A549 (cell line): ENCODE data around the gene FBXO22. TPM values are rescaled to one million over a fixed set of nuclear protein-coding genes. Genes with fewer than 3 reads are reported as not detected.

Source experiments
- ATAC-seq, 2 experiments: fragments of 200-7000 bp in 1 of 2; fragments of >200 bp in 1 of 2; cut with Nextera tagmentation in 1 of 2; cut with Tn5 transposase in 1 of 2; 3 replicates each; pipeline versions ENCODE4 v1.8.0 to v1.9.1; 2018 to 2020; ENCODE audit warnings: mild to moderate bottlenecking in 1 of 2, moderate library complexity in 1 of 2
- CTCF ChIA-PET: fragments of 300-600 bp; sonication (Branson Sonifier 250); formaldehyde crosslinking; extraction: SDS; loops from one replicate; lab custom pipeline; 2021; ENCODE audit warnings: antibody characterized with exemption, inconsistent platforms; lab: Yijun Ruan, JAX
- POLR2A ChIA-PET: fragments of 350-600 bp; formaldehyde crosslinking; extraction: SDS; loops from one replicate; lab custom pipeline; 2021; ENCODE audit warnings: antibody characterized with exemption, inconsistent platforms; lab: Yijun Ruan, JAX
- DNase-seq, 2 experiments: peaks; one replicate each; pipeline versions ENCODE4 v3.0.0 to v3.0.0-alpha.2; 2011 to 2016; ENCODE audit warnings: low read depth in 1 of 2, low spot score in 1 of 2
- FAIRE-seq: peaks from 2 replicates; lab custom pipeline; 2011; peaks lifted over from hg19 to GRCh38; lab: Jason Lieb, UNC
- H3K27ac ChIP-seq, 2 experiments: fragments of >200 bp; sonication (Bioruptor Twin); formaldehyde crosslinking; 3 replicates each; pipeline ENCODE4 v1.5.1; 2016 to 2017
- H3K4me1 ChIP-seq: fragments of >200 bp; sonication (Bioruptor Twin); formaldehyde crosslinking; 3 replicates; pipeline ENCODE4 v1.6.1; 2016
- H3K4me2 ChIP-seq: fragments of >200 bp; sonication (Bioruptor Twin); formaldehyde crosslinking; 3 replicates; pipeline ENCODE4 v1.6.1; 2016
- H3K4me3 ChIP-seq: fragments of >200 bp; sonication (Bioruptor Twin); formaldehyde crosslinking; 3 replicates; pipeline ENCODE4 v1.5.1; 2016
- H3K9me3 ChIP-seq: fragments of >200 bp; sonication (Bioruptor Twin); formaldehyde crosslinking; 3 replicates; pipeline ENCODE4 v1.6.1; 2016
- CBX2 ChIP-seq: fragments of 200-600 bp; sonication (generic); IDR thresholded peaks from 2 replicates; pipeline ENCODE4 v1.6.1; 2016; ENCODE audit warnings: low read depth, mild to moderate bottlenecking, borderline replicate concordance
- EHF ChIP-seq: fragments of 250-450 bp; sonication (Bioruptor Pico); IDR thresholded peaks from 2 replicates; pipeline ENCODE4 v1.5.0; 2020; ENCODE audit warnings: mild to moderate bottlenecking
- ELK1 ChIP-seq: fragments of 150-350 bp; IDR thresholded peaks from 2 replicates; pipeline ENCODE4 v1.6.1; 2014; ENCODE audit warnings: low read depth, mild to moderate bottlenecking, low read length
- HES2 ChIP-seq: fragments of >200 bp; sonication (Bioruptor Twin); formaldehyde crosslinking; IDR thresholded peaks from 2 replicates; pipeline ENCODE4 v1.6.1; 2016
- HOXA7 ChIP-seq: fragments of 250-450 bp; sonication (Bioruptor Pico); IDR thresholded peaks from 2 replicates; pipeline ENCODE4 v1.5.0; 2020; ENCODE audit warnings: mild to moderate bottlenecking, moderate library complexity
- HOXB13 ChIP-seq: fragments of 250-450 bp; sonication (Bioruptor Pico); IDR thresholded peaks from 2 replicates; pipeline ENCODE4 v1.5.0; 2020; ENCODE audit warnings: low read depth, mild to moderate bottlenecking, moderate library complexity
- PBX3 ChIP-seq: IDR thresholded peaks from 2 replicates; pipeline ENCODE4 v1.6.1; 2012
- POLR2A ChIP-seq: IDR thresholded peaks from 2 replicates; pipeline ENCODE4 v1.6.1; 2012; ENCODE audit warnings: mild to moderate bottlenecking, low read length
- RAD21 ChIP-seq, 2 experiments: fragments of >200 bp in 1 of 2; sonication (Bioruptor Twin) in 1 of 2; formaldehyde crosslinking in 1 of 2; IDR thresholded peaks in 1 of 2; conservative IDR thresholded peaks in 1 of 2; 2 replicates in 1 of 2; 3 replicates in 1 of 2; pipeline ENCODE4 v1.6.1; 2012 to 2018; ENCODE audit warnings: inconsistent platforms in 1 of 2
- SMC3 ChIP-seq: fragments of >200 bp; sonication (Bioruptor Twin); formaldehyde crosslinking; IDR thresholded peaks from 3 replicates; pipeline ENCODE4 v1.6.1; 2018; ENCODE audit warnings: inconsistent platforms
- ZNF302 ChIP-seq: fragments of 250-450 bp; sonication (Bioruptor Pico); IDR thresholded peaks from 2 replicates; pipeline ENCODE4 v1.9.0; 2021; ENCODE audit warnings: inconsistent platforms, mild to moderate bottlenecking, moderate library complexity
- WGBS: methylation state at CpG from one replicate; pipeline ENCODE4 v1.1.6; 2017; ENCODE audit errors: missing lambda C conversion rate; 5-methylcytosine and 5-hydroxymethylcytosine counted together
- polyA plus RNA-seq, 4 experiments: library from polyadenylated mRNA; depleted of rRNA in 3 of 4; stranded (reverse); fragments of >200 nt; fragmentation: RNase III in 1 of 4; extraction: RNeasy Plus Mini Kit Qiagen cat#74134 plus additional on column Dnase treatment in 1 of 4; gene quantifications; 2 replicates in 3 of 4; 3 replicates in 1 of 4; pipeline ENCODE4 v1.2.3, GENCODE V29; 2011 to 2017
- TF ChIP-seq, protein P1 (sequence below): fragments of >200 bp; sonication (Bioruptor Twin); formaldehyde crosslinking; IDR thresholded peaks from 3 replicates; pipeline ENCODE4 v1.5.1; 2016

FBXO22 gene
- polyA plus RNA-seq, 2 of the 4 experiments (the other 2 are of a cell fraction) = 75.1 to 133 TPM

GRCh38 chr15:75927601-75928000 is 23.9 kb downstream of the FBXO22 start:
- TF ChIP-seq PBX3 (no peak), CBX2 (no peak), HOXB13 (CRISPR knock-in tag) (no peak), EHF (CRISPR knock-in tag) (no peak), ZNF302 (CRISPR knock-in tag) (no peak)
- TF ChIP-seq, protein P1, sequence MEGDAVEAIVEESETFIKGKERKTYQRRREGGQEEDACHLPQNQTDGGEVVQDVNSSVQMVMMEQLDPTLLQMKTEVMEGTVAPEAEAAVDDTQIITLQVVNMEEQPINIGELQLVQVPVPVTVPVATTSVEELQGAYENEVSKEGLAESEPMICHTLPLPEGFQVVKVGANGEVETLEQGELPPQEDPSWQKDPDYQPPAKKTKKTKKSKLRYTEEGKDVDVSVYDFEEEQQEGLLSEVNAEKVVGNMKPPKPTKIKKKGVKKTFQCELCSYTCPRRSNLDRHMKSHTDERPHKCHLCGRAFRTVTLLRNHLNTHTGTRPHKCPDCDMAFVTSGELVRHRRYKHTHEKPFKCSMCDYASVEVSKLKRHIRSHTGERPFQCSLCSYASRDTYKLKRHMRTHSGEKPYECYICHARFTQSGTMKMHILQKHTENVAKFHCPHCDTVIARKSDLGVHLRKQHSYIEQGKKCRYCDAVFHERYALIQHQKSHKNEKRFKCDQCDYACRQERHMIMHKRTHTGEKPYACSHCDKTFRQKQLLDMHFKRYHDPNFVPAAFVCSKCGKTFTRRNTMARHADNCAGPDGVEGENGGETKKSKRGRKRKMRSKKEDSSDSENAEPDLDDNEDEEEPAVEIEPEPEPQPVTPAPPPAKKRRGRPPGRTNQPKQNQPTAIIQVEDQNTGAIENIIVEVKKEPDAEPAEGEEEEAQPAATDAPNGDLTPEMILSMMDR = no peak
- H3K4me2 ChIP-seq = no peak overlapping the region
- no peak for ATAC-seq
- no peak for DNase-seq
- CTCF ChIA-PET = interaction anchor here (0.9 to 4.9 kb wide), 7 partner anchors 7 to 118 kb away, joined by 3 to 55 read pairs (median 4); no protein-coding TSS in a partner anchor
- H3K4me3 ChIP-seq = no peak overlapping the region
- H3K27ac ChIP-seq = no peak overlapping the region
- H3K9me3 ChIP-seq = no peaks in the 10 kb centered on the region
- FAIRE-seq = no peak
- POLR2A ChIA-PET = no interaction called here
- WGBS = 86% methylated on average over 4 of the region's 4 CpGs
- H3K4me1 ChIP-seq = peaks cover 12% of the 10 kb centered on the region; the same call in 2 of the 3 replicates

GRCh38 chr15:75928680-75929608 is 25.3 kb downstream of the FBXO22 start:
- Histone ChIP-seq H3K27ac (no peak overlapping the region), H3K4me2 (no peak overlapping the region), H3K4me3 (no peak overlapping the region), H3K9me3 (no peaks in the 10 kb centered on the region), H3K4me1 (peaks cover 9% of the 10 kb centered on the region; the same call in 2 of the 3 replicates)
- TF ChIP-seq HES2 (no peak), SMC3 (peak; percentile 46), ELK1 (no peak), HOXA7 (no peak), RAD21 (conservative IDR thresholded peaks at IDR 0.05 in 1 of 2, IDR thresholded peaks at IDR 0.05 in 1 of 2) (peak; percentile 66 to 70), POLR2A (no peak)
- TF ChIP-seq, protein P1 = peak; percentile 64
- CTCF ChIA-PET = interaction anchor here (0.6 to 6.1 kb wide), 35 partner anchors 8 to 1152 kb away, joined by 3 to 55 read pairs (median 3); partner anchors contain the start of genes NRG4, TMEM266 and UBE2Q2
- peak; percentile 38 to 75 for DNase-seq
- 53% methylated on average over 9 of the region's 9 CpGs for WGBS
- ATAC-seq = peak; percentile 91 to 94
- POLR2A ChIA-PET = interaction anchor here (1.5 kb wide), 1 partner anchor 131 kb away, joined by 5 read pairs; the partner anchor contains the start of gene TMEM266
- FAIRE-seq = no peak
